DMS79 (cell line): ENCODE measurements around the gene OSER1.
"Not testable (repeated sequence)": the region's sequence is repeated elsewhere in the genome, so short reads cannot be mapped to it uniquely, and the experiment has no call there.

Source experiments
- DNase-seq: peaks from one replicate; lab custom pipeline; 2025; lab: John Stamatoyannopoulos, UW

Gene OSER1

DNA sequence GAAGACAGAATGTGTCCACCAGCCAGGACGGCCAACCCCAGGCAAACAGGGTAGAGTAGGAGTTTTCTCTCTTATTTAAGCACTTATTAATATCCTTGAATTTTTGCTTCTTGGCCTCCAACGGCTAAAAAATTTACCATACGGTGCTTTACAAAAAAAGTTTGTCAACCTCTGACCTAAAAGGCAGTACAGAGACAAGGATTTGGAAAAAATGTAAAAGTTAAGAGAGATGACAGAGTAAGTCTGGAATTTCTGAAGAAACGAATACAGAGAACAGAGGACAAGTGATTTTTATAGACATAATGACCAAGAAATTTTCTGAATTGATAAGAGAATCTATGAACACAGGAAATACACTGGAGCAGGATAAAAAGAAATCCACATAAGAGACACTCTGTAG is 10.2 kb downstream of the OSER1 start:
- no peak for DNase-seq

- no peak for DNase-seq
Measured at GRCh38 chr20:44199877-44200276, 10.7 kb downstream of the OSER1 start.

- DNase-seq: no peak
Measured at GRCh38 chr20:44198872-44199271, 11.7 kb downstream of the OSER1 start.

GRCh38 chr20:44196271-44196670 is 14.3 kb downstream of the OSER1 start:
- DNase-seq: no peak

GRCh38 chr20:44195605-44196004 is 15.0 kb downstream of the OSER1 start:
- DNase-seq: no peak

DNA sequence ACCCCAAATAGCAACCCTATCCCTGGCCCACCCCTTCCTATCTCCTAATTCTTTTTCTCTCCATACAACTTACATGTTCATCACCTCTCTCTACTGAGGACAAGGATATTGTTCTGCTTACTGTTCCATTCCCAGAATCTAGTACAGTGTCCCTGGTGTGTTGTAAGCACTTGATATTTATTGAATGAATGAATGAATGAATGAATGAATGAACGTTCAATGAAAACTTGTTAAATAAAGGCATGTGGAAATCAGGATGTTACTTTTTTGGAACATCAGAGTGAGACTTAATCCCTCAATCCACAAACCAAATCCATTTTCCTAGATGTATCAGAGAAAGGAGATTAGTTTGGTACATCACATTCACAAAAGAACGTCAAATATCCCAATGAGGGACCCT is 16.8 kb downstream of the OSER1 start:
- no peak for DNase-seq

- not testable (repeated sequence) for DNase-seq
Measured at GRCh38 chr20:44191640-44192039, 18.9 kb downstream of the OSER1 start.

DNA sequence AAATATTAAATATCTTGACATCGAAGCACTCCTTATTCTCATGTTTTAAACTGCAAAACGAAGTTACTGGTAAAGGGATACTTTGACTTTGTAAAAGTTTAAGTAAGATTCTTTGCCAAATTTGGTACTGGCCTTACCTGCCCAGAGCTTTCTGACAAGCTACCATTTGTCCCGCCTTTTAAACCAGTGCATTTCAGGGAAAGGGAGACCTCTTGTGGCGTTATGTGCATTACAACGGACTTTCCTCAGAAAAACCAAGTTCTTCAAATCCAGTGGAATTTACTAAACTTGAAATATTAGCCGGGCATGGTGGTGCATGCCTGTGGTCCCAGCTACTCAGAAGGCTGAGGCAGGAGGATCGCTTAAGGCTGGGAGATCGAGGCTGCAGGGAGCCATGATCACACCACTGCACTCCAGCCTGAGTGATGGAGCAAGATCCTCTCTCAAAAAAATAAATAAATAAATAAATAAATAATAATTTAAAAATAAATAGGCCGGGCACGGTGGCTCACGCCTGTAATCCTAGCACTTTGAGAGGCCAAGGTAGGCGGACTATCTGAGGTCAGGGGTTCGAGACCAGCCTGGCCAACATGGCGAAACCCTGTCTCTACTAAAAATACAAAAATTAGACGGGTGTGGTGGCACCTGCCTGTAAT is 20.2 kb downstream of the OSER1 start:
- DNase-seq: not testable (repeated sequence)

GRCh38 chr20:44188752-44189151 is 21.8 kb downstream of the OSER1 start:
- no peak for DNase-seq

- no peak for DNase-seq
Measured at GRCh38 chr20:44187772-44188709, 22.5 kb downstream of the OSER1 start.

DNA sequence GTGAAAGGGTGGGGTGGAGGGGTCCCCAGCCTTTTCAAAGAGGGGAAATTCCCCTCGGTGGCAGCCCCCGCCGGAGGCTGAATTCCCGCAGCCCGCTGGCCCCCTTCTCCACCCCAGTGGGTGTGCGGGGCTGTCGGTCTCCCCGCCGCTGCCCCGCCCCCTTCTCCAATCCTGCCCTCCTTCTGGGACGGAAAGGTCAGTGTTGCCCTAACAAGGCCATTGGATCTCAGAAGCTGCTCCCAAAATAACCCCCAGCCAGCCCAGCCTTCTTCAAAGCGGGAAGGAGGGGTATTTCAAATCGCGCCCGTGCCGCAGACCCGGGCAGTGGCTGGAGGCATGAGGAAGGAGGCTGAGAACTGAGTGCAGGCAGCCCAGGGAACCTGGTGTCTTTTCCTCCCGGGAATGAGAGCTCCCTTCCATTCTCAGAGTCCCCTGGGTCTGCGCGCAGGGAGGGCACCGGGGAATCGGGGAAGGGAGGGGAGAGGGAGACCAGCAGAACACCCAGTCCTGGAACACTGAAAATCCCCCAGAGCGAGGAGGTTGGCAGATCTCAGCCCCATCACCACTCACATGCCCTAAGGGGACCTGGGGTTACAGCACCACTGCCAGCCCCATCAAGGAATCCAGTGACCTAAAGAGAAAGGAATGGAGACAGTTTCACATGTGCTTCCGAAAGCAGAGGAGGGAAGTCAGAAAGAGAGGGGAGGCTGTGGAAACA is 23.4 kb downstream of the OSER1 start, which contains the start of gene JPH2:
Gene JPH2, minus strand, starts transcription at position 135 of the 718 bp plus-strand sequence. CDS start 483 bp downstream, outside the sequence.
- DNase-seq: no peak

- DNase-seq: no peak
Measured at GRCh38 chr20:44186674-44187053, 23.9 kb downstream of the OSER1 start.

DNA sequence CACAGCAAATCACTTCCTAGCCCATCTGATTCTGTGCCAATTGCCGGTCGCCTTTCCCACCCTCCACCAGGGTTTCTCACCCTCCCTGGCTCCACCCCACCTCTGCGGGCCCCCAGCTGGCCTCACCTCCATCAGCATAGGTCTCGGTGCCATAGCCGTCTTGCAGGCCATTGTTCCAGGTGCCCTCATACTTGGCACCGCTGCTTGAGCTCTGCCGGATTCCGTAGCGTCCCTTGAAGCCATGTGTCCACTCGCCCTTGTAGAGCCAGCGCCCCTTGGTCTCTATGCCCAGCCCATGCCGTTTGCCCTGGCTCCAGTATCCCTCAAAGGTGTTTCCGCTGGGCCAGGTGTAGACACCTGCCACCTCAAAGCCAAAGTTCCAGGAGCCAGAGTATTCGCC is 24.4 kb downstream of the OSER1 start:
- DNase-seq: no peak

- no peak for DNase-seq
Measured at GRCh38 chr20:44185574-44185973, 25.0 kb downstream of the OSER1 start.

DNA sequence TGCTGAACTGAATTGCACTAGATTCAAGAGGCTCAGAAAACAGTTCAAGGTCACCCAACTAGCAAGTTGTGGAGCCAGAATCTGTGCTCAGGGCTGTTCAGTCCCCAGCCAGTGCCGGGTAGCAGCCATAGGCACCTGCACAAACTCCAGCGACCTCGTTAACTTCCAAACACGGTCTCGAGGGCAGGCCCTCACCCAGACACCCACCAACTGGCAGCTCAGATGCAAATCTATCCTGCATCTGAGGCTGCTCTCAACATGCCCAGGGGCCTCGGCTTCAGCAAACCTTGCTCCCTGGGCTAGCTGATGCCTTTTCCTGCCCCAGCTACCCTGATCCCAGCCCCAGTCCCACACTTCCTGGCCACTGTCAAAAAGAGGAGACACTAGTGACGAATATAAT is 27.3 kb downstream of the OSER1 start:
- DNase-seq: no peak

DNA sequence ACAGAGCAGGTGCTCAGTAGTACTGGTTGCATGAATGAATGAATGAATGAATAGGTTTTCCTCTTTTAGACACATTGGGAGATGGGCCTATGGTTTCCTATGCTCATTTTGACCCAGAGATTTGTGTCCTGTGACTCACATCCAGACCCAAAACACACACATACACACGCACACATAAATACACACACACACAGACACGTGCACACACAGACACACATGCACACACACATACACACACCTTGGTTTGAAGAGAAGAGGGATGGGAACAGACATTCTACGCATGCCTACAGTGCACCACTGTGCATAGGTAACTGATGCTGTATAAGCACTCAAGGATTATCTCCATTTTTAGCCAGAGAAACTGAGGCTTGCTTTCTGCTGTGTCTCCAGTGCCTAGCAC is 27.7 kb downstream of the OSER1 start:
- no peak for DNase-seq

DNA sequence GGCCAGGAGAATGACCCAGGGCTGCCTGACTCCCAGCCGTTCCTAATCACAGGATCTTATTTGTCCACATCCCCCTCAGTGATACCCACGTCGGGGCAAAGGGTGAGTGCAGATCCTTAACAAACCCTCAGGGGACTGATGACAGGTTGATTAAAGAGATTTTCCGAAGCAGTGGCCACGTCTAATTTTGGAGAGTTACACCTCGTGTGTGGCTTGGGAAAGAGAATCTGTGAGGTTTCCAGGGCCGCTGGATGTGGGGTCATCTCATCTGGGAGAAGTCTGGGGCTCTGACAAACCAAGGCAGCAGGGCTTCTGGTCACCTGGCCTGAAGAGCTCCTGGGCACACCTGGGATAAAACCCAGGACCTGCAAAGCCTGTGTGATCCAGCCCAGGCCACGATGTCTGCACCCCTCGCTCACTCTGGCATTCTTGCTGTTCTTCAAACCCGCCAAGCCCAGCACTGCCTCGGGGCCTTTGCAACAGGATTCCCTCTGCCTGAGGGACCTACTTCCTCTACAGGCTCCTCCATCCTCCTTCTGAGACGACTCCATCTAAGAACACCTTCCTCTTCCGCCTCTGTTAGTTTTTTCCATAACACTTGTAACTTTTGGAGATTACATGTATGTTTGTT is 28.3 kb downstream of the OSER1 start:
- no peak for DNase-seq

DNA sequence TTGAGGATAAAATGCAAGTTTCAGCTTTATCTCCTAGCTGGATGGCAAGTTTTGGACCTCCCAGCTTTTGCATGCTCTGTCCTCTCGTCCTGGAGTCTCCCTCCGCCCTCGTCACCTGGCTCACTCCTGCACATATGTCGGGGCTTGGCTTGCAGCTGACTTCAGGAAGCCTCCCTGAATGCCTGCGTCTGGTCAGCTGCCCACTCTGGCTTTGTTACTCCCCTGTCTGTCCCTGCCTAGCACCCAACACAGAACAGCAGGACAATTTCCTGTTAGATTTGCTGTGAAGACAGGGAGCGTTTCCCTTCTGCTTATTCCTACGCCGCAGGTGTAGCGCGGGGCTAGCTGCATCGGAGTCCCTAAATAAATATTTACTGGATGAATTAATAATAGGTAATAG is 29.0 kb downstream of the OSER1 start:
- no peak for DNase-seq

- DNase-seq: no peak
Measured at GRCh38 chr20:44180814-44181213, 29.8 kb downstream of the OSER1 start.

GRCh38 chr20:44176833-44177534 is 33.6 kb downstream of the OSER1 start:
- DNase-seq: no peak

DNA sequence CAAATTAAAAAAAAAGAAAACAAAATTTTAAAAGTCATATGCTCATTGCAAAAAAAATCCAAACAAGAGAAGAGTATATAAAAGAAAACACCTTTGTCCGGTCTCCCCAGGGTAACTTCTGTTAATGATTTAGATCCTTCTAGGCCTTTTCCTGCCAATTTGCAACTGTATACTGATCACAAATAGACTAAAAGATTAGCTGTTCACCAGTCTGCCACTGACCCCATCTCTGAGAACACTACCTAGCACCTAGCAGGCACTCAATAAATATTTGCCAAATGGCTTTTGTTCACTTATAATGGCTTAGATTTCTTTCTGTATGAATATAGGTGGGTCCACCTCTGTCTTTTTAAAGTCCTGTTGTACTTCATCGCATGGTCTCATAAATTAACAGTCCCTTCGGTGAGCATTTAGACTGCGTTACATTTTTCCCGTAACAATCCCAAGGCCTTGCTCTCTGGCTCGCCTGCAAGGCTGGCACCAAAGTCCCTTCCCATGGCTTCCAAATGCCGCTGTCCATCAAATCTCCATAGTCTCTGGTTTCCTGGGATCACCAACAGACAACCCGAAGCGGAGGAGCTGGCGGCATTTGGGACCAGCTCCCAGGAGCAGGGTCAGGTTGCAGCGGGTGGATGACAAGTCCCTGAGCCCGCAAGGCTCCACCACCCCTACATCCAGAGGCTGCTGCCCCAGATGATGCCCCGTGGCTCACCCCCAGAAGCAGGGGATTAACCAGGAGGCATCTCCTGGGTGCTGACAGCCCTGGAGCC is 35.4 kb downstream of the OSER1 start:
- no peak for DNase-seq
